ENCODE data around the gene CADPS.

Gene CADPS

DNA sequence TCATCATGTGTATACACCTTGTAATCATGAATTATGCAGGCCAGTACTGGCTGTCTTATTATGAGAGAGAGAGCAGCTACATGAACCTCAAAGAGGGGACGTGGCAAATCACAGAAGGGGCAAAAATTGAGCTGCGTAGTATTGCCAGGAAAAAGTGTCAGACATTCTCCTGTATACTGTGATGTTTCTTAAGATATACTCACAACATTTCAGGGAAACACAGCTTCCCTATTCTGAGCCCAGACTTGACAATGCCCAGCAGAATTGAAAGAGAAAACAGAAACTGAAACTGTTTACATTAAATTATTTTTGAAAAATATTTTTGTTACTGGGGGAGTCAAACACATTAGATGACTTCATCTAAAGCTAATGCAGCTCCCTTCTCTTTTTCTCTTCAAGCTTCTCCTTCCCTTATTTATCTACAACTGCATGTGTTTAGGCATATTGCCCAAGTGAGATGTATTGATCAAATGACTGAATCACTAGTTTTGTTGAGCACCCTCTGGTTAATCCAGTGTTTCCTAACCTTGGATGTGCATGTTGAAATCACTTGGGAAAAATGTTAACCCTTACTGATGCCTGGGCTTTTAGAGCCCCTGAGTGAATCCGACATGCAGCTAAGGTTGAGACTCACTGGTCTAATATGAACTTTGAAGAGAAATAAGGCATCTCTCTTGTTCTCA lies 39.5 kb downstream of the CADPS start:
- Histone ChIP-seq H3K27ac (replicated peaks) (no peak overlapping the region), H3K27me3 (ENCODE audit: insufficient read depth, poor library complexity, severe bottlenecking) (no peaks in the 10 kb centered on the region), H3K4me3 (replicated peaks; ENCODE audit: insufficient read depth, low read length) (no peak overlapping the region)
- no peak for DNase-seq (ENCODE audit: low read depth in 1 of 2, low spot score in 1 of 2)
- TF ChIP-seq SPI1 (IDR thresholded peaks at IDR 0.05; ENCODE audit: borderline replicate concordance, low read depth), result no peak
- TF ChIP-seq, protein P1, sequence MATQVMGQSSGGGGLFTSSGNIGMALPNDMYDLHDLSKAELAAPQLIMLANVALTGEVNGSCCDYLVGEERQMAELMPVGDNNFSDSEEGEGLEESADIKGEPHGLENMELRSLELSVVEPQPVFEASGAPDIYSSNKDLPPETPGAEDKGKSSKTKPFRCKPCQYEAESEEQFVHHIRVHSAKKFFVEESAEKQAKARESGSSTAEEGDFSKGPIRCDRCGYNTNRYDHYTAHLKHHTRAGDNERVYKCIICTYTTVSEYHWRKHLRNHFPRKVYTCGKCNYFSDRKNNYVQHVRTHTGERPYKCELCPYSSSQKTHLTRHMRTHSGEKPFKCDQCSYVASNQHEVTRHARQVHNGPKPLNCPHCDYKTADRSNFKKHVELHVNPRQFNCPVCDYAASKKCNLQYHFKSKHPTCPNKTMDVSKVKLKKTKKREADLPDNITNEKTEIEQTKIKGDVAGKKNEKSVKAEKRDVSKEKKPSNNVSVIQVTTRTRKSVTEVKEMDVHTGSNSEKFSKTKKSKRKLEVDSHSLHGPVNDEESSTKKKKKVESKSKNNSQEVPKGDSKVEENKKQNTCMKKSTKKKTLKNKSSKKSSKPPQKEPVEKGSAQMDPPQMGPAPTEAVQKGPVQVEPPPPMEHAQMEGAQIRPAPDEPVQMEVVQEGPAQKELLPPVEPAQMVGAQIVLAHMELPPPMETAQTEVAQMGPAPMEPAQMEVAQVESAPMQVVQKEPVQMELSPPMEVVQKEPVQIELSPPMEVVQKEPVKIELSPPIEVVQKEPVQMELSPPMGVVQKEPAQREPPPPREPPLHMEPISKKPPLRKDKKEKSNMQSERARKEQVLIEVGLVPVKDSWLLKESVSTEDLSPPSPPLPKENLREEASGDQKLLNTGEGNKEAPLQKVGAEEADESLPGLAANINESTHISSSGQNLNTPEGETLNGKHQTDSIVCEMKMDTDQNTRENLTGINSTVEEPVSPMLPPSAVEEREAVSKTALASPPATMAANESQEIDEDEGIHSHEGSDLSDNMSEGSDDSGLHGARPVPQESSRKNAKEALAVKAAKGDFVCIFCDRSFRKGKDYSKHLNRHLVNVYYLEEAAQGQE (IDR thresholded peaks at IDR 0.05; ENCODE audit: insufficient replicate concordance, low read depth), result no peak
- TF ChIP-seq, protein P2, sequence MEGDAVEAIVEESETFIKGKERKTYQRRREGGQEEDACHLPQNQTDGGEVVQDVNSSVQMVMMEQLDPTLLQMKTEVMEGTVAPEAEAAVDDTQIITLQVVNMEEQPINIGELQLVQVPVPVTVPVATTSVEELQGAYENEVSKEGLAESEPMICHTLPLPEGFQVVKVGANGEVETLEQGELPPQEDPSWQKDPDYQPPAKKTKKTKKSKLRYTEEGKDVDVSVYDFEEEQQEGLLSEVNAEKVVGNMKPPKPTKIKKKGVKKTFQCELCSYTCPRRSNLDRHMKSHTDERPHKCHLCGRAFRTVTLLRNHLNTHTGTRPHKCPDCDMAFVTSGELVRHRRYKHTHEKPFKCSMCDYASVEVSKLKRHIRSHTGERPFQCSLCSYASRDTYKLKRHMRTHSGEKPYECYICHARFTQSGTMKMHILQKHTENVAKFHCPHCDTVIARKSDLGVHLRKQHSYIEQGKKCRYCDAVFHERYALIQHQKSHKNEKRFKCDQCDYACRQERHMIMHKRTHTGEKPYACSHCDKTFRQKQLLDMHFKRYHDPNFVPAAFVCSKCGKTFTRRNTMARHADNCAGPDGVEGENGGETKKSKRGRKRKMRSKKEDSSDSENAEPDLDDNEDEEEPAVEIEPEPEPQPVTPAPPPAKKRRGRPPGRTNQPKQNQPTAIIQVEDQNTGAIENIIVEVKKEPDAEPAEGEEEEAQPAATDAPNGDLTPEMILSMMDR (IDR thresholded peaks at IDR 0.05; ENCODE audit: insufficient read depth, low read length), result no peak
- TF ChIP-seq GABPA (IDR thresholded peaks at IDR 0.05; ENCODE audit: low read depth), result no peak
- no peak for TF ChIP-seq POLR2AphosphoS5 (IDR thresholded peaks at IDR 0.05; ENCODE audit: low read depth)

DNA sequence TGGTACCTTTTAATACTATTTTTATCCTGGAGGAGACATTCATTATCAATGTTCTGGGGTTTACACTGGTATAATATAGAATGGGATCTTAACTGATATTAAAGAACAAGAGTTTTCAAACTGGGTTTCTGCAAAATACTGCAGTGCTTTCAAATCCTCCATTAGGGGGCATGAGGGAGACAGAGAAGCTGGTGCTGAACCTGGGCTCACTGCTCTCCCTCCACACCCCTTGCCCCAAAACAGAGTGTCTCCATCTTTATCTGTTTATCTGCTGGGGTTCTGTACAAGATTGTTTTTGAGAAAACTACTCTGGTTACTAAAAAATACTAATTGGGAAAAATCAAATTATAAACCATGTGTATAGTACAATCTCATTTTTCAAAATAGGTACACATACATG lies 41.7 kb downstream of the CADPS start:
- TF ChIP-seq POLR2AphosphoS5 (IDR thresholded peaks at IDR 0.05; ENCODE audit: low read depth) (no peak), SPI1 (IDR thresholded peaks at IDR 0.05; ENCODE audit: borderline replicate concordance, low read depth) (no peak), GABPA (IDR thresholded peaks at IDR 0.05; ENCODE audit: low read depth) (no peak)
- TF ChIP-seq, protein P1 (IDR thresholded peaks at IDR 0.05; ENCODE audit: insufficient replicate concordance, low read depth), result no peak
- TF ChIP-seq, protein P2 (IDR thresholded peaks at IDR 0.05; ENCODE audit: insufficient read depth, low read length), result no peak

DNA sequence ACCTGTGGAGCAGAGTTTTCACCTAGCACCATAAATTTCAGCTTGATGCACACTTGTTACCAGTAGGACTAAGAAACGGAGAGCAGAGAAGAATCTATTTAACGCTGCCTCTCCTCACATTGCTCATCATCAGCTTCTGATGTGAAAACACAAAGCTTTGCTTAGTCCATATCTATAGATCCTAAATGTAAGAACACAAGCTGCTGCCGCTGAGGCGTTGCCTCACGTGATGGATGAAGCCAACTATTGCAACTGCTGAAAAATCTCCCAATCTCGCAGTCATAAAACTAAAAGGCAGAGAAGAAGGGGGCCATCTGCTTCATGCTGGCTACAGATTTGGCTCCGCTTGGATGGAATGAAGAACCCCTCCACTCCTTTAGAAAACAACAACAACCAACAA lies 42.7 kb downstream of the CADPS start:
- DNase-seq (ENCODE audit: low read depth in 1 of 2, low spot score in 1 of 2), result no peak
- TF ChIP-seq SPI1 (IDR thresholded peaks at IDR 0.05; ENCODE audit: borderline replicate concordance, low read depth), result no peak
- no peak overlapping the region for H3K27ac ChIP-seq (replicated peaks)
- no peak overlapping the region for H3K4me3 ChIP-seq (replicated peaks; ENCODE audit: insufficient read depth, low read length)
- H3K27me3 ChIP-seq (ENCODE audit: insufficient read depth, poor library complexity, severe bottlenecking), result no peaks in the 10 kb centered on the region

More for the DNA sequence above, 41.7 kb downstream of the CADPS start:
- no peak for DNase-seq (ENCODE audit: low read depth in 1 of 2, low spot score in 1 of 2)
- Histone ChIP-seq H3K27me3 (ENCODE audit: insufficient read depth, poor library complexity, severe bottlenecking) (no peaks in the 10 kb centered on the region), H3K4me3 (replicated peaks; ENCODE audit: insufficient read depth, low read length) (no peak overlapping the region), H3K27ac (replicated peaks) (no peak overlapping the region)

DNA sequence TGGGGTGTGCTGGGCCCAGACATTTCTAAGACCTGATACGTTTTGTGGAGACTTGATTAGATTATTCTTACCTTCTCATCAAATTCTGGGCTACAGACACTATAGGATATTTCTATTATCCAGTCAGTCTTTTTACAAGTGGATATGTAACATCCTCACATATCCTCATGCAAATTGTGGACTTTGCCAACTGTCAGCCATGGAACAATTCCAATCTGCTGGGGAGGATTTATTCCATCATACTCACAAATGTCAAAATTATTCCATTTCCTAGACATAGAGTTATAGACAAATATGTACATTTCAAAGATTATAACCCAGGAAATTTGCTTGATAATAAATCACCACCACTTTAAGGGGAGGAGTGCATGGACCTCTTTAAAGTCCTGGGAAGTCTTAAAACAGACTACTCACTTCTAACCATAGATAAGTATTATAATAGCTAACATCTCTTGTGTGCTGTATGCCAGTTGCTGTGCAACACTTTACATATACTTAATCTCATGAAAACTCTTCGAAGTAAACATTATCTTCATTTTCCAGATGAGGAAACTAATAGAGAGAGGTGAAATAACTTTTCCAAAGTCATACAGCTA lies 44.4 kb downstream of the CADPS start:
- no peak overlapping the region for H3K4me3 ChIP-seq (replicated peaks; ENCODE audit: insufficient read depth, low read length)
- no peak overlapping the region for H3K27ac ChIP-seq (replicated peaks)
- no peak for DNase-seq (ENCODE audit: low read depth in 1 of 2, low spot score in 1 of 2)
- TF ChIP-seq, protein P2 (IDR thresholded peaks at IDR 0.05; ENCODE audit: insufficient read depth, low read length), result no peak
- TF ChIP-seq, protein P1 (IDR thresholded peaks at IDR 0.05; ENCODE audit: insufficient replicate concordance, low read depth), result no peak
- TF ChIP-seq SPI1 (IDR thresholded peaks at IDR 0.05; ENCODE audit: borderline replicate concordance, low read depth), result no peak
- TF ChIP-seq GABPA (IDR thresholded peaks at IDR 0.05; ENCODE audit: low read depth), result no peak
- no peak for TF ChIP-seq POLR2AphosphoS5 (IDR thresholded peaks at IDR 0.05; ENCODE audit: low read depth)
- H3K27me3 ChIP-seq (ENCODE audit: insufficient read depth, poor library complexity, severe bottlenecking), result no peaks in the 10 kb centered on the region
